GM21576 (cell line): ENCODE data around the gene NCF2.

ENCODE experiments used
- ATAC-seq: cut with Tn5 transposase; IDR thresholded peaks from one replicate; pipeline ENCODE4 v1.9.1; 2021; ENCODE audit warnings: mild to moderate bottlenecking, moderate library complexity; ENCODE audit not compliant: unreplicated experiment

NCF2 gene

DNA sequence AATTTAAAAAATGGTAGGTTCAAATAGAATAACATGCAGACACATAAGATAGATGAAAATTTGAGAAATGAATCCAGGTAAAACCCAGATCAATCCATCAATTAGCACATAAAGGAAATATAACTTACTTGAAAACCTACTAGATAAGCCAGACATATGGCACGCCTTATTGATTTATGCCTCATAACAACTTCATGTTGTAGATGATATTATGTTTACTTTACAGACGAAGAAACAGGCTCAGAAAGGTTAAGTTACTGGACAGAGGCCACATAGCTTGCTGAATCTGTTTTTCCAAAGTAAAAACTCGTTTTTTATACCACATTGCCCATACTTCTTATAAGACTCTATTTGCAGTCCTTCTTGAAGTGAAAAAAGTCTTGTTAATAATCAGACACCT is 22.1 kb upstream of the NCF2 start:
- ATAC-seq = no peak

DNA sequence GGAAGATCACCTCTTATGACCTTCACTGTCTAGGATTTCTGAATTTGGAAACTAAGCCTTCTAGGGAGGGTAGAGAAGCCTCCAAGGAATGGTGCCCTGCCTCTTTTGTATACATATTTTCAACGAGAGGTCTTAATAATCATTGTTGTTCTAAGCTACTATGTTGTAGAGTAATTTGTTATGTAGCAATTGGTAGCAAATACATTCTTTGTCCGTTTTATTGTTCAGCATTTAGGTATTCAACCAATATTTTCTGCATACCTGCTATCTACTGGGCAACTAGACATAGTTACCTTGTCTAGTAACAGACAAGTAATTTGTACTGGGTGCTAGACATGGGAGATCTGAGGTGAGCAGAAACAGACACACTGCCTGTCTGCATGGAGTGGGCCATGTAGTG is 20.8 kb upstream of the NCF2 start:
- ATAC-seq = no peak

DNA sequence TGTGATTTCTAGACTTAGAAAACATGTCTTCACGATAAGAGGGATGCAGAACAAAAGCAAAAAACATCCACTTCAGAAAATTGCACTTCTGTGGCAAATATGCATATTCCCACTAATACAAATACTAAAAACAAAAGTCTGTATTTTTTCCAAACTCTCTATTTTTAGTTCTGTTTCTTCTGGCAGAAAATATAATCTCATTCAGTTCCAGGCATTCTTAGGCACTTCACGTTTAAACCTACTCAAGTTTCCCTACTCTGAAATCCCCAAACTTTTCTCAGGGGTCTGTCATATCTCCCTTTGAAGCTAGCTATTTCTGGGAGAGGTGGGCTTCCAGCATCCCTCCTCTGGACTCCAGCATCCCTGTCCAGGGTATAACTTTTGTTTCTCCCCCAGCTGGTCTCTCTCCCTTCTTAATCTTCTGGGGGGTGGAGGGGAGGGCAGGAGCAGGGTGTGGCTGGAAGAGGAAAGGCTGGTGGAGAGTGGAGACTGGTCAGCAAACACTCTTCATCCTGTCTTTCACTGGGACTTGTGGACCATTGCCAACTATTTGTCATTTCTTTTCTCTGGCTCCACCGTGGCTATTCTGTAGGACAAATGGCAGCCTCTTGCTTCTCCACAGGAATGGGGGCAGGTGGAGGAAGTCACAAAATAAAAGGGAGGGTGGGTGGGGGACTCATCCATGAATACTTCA is 19.6 kb upstream of the NCF2 start:
- no peak for ATAC-seq

DNA sequence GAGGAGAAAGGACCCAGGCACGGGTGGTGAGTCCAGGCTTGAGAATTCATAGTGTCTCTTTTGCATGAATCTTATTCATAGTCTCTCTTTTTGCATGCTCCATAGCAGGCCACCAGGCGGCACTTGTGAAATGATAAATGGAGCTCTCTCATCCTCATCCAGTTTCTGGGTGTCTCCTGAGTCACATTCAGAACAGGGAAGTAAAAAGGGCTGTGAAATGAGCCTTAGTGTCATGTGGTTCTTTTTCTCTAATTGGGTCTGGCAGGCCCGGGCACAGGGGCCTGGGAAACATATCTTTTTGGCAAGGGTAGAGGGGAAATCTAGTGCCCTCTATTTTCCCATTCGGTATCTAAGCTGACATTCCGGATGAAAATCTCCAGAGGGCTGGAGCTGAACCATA is 19.1 kb upstream of the NCF2 start:
- ATAC-seq = peak; percentile 47

DNA sequence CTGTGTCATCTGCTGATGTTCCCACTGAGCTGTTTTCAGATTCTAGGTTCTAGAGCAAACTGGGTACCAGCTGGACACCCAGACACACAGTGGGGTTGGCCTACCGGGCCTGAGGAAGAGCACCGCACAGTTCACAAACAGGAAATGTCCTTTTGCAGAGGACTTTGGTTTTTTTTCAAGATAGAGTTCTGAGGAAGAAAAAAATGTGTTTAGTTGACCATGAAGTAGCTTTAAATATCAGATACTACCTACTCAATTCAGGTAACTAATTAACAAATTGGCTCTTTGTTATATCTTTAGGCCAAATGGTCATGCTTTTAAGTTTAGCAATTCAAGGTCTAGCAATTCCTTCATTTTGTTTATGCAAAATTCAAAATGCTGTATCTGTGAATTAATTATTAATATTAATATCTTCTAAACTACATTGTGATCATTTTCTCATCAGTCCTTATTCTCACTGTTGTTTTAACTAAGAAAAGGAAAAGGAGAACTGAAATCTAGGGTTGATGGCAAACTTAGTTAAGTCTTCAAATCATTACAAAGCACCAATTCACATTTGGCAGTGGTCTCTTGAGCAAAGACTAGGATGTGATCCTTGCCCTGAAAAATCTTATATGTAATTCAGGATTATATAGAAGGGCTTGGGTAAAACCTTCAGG is 17.2 kb upstream of the NCF2 start:
- peak; percentile 38 for ATAC-seq

DNA sequence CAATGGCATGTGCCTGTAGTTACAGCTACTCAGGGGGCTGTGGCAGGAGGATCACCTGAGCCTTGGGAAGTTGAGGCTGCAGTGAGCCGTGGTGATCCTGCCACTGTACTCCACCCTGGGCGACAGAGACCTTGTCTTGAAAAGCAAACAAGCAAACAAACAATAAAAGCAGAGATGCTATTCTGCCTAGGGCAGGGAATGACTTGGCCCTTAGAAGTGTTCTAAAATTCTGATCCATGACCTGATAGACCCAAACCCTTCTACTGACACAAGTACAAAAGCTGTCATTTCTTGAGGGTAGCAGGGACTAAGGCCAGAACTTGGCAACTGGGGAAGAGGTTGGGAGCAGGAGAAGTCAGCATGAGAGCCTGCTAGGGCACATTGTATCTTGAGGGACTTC is 15.6 kb upstream of the NCF2 start:
- no peak for ATAC-seq

DNA sequence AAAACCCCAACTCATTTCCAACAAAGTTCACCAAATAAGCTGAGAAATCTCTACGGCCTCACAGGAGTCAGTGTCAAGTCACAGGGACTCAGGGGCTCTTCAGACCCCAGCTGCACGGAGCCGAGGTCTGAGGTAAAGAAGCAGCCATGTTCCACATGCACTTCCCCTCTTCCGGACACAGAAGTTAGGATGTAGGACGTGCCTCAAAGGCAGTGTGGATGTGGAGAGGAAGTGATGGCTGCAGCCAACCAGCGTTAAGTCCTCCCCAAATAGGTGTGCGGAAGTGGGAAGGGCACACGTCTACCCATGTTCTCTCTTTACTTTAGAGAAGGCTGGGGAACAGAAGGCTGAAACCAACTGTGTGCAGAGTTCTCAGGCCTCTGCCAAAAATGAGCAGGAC is 14.6 kb upstream of the NCF2 start:
- ATAC-seq = no peak

DNA sequence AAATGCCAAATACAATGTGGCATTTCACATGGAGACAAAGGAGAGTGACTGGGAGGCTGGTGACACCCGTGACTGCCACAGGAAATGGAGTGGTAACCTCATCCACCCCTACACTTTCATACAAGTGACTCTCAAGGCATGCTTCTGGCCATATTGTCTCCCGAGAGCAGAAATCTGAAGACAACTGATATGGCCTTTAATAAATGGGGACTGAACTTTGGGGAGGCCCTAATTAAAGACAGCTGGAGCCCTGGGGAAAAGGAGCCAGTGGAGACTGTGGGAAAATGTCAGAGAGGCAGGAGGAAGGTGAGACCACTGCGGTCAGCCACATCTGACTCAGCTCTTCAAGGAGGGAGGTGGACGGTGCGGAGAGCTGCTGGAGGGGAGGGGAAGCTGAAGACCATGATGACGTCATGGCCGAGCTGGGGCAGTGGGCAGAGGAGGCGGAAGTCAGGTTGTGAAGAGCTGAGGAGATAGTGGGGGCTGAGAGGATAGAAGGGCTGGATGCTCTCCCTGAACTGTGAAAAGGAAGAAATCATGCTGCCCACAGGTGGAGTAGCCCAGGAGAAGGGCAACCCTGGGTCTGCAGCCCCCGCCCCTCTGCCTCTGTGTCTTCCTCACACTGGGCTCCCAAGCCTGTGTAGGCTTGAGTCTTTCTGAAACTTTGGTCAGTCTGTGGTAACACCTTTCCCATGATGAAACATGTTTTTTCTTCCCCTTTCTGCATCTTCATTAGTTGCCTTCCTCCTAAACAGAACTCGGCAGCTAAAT is 14.0 kb upstream of the NCF2 start:
- no peak for ATAC-seq

DNA sequence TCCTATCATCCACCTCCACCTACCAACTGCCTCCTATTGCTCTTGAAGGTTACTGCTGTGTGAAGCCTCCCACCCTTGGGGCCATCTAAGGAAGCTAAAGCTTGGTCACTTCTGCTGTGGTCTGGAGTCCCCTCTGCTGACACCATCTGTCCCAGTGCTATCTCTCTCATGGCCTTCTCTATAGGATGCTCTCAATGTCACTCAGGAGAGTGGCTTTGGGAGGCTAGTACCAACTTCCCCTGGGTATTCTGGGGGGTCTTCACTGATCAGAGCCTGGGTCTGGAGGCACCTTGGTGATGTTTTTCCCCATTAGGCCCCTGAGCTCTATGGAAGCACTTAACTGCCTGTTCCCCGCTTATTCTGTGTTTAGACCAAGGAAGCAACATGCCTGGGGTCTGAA is 12.3 kb upstream of the NCF2 start:
- ATAC-seq = no peak

DNA sequence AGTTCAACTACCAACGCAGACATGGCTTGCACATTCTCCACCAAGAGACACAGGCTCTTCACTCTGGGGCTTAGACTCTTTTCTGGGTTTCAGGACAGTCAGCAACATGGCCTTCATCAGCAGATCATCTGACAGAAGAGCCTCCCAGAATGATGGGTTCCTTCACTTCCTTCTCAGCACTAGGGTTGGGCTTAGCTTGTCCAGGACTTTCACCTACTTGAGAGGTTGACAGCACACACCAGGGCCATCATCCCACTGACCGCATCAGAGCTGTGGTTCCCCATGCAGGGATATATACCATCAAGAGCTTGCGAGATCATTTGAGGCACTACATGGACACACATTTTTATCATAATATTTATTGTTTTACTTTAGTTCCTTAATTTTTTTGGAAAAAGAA is 10.4 kb upstream of the NCF2 start:
- ATAC-seq = no peak

DNA sequence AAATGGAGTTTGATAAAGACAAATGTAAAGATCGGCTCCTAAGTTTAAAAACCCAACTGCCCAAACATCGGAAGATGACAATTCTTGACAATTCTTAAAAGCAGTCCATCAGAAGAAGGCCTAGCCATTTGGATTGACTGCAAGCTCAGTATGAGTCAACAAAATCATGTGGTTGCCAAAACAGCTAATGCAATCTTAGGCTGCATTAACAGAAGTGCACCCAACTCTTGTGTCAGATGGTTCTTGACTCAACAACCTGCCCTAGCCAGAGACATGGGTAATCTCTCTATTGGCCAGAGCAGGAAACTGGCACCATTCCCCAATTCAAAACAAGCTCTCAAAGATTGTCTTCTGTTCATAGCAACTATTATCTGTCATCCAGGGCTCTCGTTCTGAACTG is 9.9 kb upstream of the NCF2 start:
- no peak for ATAC-seq

DNA sequence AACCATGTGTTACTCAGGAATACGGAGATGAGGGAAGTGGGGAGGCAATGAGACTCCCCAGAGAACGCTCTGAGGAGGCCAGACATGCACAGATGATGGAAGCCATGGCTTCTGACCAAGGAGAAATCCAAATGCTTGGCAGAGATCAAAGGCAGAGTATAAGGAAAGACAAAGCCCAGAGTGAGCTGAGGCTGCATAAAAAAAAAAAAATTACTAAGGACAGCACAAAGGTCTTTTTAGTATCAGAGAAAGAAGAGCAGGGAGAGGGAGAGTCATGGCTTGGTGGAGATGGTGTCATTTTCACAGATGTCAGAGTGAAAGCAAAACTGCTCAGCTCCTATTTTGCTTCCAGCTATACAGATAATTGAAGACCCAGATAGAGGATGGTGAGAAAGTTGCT is 8.1 kb upstream of the NCF2 start:
- ATAC-seq = peak; percentile 83

DNA sequence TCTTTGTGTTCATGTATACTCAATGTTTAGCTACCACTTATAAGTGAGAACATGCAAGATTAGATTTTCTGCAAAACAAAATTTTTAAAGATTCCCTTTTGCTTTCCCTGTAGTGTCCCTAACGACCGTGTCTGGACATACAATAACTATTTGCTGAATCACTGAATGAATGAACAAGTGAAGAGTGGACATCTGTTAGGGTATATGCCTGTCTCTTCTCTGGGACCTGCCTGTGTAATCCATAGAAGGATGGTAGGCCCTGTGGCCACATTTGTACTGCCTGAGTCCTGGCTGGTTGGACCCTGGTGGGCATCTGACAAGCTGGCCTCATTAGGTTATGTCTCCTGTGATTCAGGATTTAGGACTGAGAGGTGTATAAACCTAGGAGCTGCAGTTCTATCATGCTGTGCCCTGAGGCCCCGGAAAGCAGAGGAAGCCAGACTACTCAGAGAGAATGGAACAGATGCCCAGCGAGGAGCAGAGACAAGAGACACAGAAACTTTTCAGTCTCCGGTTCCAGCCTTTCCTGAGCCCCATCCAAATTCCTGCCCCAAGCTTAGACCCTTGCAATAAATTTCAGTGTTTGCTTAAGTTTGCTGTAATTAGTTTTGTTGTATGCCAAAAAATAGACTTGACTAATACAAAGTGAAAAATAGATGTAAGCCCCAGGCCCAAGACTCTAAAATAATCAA is 7.5 kb upstream of the NCF2 start:
- ATAC-seq = no peak

DNA sequence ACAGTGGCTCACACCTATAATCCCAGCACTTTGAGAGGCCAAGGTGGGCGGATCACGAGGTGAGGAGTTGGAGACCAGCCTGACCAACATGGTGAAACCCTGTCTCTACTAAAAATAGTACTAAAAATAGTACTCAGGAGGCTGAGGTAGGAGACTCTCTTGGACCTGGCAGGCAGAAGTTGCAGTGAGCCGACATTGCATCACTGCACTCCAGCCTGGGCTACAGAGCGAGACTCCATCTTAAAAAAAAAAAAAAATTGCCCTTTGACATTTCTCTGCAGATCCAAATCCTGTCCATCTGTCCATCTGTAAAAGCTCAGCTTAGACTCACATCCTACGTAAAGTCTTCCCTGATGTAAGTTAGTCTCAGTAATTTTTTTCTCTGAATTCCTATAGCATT is 6.2 kb upstream of the NCF2 start:
- no peak for ATAC-seq

DNA sequence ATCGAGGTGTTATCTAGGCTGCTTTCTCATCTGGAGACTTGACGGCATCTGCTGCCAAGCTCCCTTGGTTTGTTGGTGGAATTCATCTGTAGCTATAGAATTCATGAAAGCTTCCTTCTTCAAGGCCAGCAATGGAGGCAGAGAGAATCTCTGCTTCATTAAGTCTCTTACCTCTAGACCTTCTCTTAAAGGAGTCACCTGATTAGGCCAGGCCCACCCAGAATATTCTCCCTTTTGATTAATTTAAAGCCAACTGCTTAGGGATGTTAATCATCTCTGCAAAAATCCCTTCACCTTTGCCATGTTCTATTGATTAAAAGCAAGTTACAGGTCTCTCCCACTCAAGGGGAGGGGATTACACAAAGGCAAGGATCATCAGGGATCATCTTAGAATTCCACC is 5.3 kb upstream of the NCF2 start:
- ATAC-seq = no peak

DNA sequence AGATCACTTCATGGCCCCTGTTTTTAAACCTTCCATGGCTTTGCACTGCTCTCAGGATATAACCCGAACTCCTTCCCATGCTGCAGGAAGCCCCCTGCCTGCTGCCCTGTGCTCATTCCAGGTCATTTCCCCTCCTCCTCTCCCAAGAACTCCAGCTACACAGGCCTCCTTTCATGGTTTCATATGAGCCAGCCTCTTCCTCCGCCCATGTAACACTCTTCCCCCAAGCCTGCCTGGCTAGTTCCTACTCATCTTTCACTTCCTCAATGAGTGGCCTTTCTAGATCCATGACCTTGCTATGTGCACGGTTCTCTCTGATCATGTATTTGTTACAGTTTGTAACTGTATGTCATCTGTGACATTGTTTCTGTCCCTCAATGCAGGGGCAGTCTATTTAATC is 3.1 kb upstream of the NCF2 start:
- peak; percentile 37 for ATAC-seq

DNA sequence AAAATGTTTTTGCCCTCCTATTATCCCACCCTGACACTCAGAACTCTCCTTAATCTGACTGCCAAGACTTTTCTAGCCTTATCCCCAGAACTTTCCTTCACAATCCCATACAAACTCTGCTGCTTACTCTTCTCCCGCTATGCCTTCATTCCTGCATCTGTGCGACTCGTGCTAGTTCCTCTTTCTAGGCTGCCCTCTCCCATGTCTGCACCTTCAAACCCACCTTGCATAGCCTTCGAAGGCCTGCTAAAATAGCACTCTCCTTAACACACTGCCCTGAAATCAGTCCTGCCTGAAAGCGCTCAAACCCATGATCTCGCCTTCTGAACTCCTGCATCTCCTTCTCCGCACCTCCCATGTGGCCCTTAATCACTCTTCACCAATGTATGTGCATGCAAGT is 2.5 kb upstream of the NCF2 start:
- ATAC-seq = no peak

DNA sequence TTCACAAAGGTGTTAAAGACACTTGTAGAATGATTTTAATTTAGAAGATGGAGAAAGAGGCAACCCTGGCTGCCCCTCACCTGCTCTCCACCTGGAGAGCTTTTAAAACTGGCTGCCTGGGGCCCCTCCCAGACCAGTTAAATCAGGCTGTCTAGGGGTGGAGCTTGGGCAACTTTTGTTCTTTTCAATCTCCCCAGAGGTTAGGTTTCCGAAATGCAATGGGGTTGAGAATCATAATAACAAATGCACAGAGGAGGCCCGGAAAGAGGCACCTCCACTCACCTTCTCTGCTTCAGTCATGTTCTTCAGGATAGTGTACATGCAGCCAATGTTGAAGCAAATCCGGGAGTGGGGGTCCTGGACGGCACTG is 400 bp downstream of the NCF2 start:
- peak; percentile 23 for ATAC-seq

DNA sequence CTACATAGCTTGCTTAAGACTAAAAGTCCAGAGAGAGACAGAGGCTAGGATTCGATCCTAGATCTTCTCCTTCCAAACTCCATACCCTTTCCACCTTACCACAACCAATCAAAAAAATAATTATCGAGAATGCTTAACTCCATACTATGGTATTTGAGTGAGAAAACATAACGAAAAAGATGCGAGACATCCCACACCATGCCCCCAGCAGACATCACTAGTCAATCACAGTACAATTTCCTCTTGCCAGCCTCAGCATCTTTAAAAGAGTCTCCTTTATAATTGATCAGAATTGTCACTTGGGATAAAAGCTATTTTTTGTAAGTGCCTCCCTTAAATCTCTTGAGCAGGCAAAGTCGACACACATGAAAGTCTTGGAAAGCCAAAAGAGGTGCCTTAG is 875 bp downstream of the NCF2 start:
- ATAC-seq = no peak

DNA sequence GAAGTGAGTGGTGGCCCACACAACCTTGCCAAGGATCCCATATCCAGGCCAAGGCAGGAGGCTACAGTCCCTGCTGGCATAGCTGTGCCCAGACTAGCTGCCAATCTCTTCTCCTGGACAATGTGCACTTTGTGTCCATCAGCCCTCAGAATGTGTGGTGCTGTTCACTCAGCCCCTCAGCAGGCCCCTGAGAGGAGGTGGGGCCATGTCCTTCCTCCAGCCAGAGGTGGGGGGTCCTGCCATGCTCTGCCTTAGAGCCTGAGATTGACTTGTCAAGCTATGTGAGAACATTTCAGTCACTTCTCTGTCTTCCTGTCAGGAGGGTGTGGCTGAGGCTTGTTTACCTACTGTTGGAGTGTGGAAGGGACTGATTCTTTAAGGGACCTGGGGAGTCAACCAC is 1.4 kb downstream of the NCF2 start:
- ATAC-seq = no peak

DNA sequence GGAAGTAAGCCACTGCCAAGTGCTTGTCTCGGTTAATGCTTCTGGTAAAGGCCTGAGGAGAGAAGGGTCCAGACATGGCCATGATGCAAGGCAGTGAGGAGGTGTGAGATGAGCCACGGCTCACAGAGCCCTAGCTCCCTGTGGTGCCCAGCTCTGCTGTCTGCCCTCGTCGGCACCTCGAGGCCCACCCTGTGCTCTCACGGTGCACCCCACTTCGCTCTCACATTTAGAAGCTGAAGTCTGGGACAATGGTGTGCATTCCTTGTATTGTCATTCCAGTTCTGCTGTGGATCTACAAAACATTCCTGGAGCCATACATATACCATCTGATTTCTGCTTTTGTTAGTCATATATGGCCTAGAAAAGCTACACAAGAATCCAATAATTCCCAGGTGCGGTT is 3.3 kb downstream of the NCF2 start:
- ATAC-seq = no peak

DNA sequence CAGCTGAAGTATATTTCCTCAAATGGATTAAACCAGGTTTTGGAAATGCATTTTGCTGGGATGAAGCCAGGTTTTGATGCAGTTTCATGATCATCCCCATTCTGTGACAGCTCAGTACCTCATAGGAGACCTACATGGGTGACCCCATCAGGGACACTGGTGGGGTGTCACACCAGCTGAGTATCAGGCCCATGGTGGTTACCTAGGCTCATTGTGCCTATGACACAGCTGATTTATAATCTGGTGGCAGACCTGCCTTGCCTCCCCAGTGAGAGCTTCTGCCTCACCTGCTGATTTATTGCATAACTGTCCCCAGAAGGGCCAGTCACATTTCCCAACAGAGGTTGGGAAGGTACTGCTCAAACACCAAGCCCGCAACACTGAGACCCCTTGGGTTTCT is 3.8 kb downstream of the NCF2 start:
- ATAC-seq = no peak
